ENCODE results near the gene RBM25. TPM values are rescaled to one million over a fixed set of nuclear protein-coding genes. Genes with fewer than 3 reads are reported as not detected.

Gene RBM25
- total RNA-seq, 6 donors from 2014 or later, result 53.8 to 320 (median 68.9) TPM

GRCh38 chr14:73100334-73100733 is 42.0 kb downstream of the RBM25 start:
- ATAC-seq (ENCODE audit: low FRiP score in 2 of 2), result no peak
- 92 to 94% methylated on average over 4 of the region's 4 CpGs for WGBS, 2 donors
- TF ChIP-seq POLR2AphosphoS5 (IDR thresholded peaks at IDR 0.05) (no peak), POLR2A (IDR thresholded peaks at IDR 0.05) (no peak), EP300 (IDR thresholded peaks at IDR 0.05) (no peak), CTCF (IDR thresholded peaks at IDR 0.05) (no peak)

GRCh38 chr14:73102806-73103497 is 44.6 kb downstream of the RBM25 start:
- no peak for TF ChIP-seq POLR2A (IDR thresholded peaks at IDR 0.05)
- TF ChIP-seq EP300 (IDR thresholded peaks at IDR 0.05), result no peak
- TF ChIP-seq CTCF (IDR thresholded peaks at IDR 0.05), result no peak
- no peak for TF ChIP-seq POLR2AphosphoS5 (IDR thresholded peaks at IDR 0.05)
- Histone ChIP-seq H3K9me3 (no peaks in the 10 kb centered on the region), H3K4me3 (no peak overlapping the region), H3K4me1 (no peaks in the 10 kb centered on the region), H3K27ac (no peak overlapping the region), H3K36me3 (peaks cover 21 to 98% (median 60%) of the 10 kb centered on the region in 4 donors), H3K27me3 (no peaks in the 10 kb centered on the region)
- DNase-seq, result no peak
- ATAC-seq (ENCODE audit: low FRiP score in 2 of 2), result no peak
- 97% methylated on average over 27 of the region's 27 CpGs for WGBS, 2 donors

More at GRCh38 chr14:73100334-73100733, 42.0 kb downstream of the RBM25 start:
- no peaks in the 10 kb centered on the region for H3K4me1 ChIP-seq
- H3K36me3 ChIP-seq, result peaks cover 23 to 95% (median 55%) of the 10 kb centered on the region in 4 donors
- no peaks in the 10 kb centered on the region for H3K9me3 ChIP-seq
- H3K27me3 ChIP-seq, result no peaks in the 10 kb centered on the region
- no peak for DNase-seq
- no peak overlapping the region for H3K4me3 ChIP-seq
- no peak overlapping the region for H3K27ac ChIP-seq

- Histone ChIP-seq H3K27me3 (no peaks in the 10 kb centered on the region), H3K4me1 (no peaks in the 10 kb centered on the region), H3K4me3 (no peak overlapping the region), H3K27ac (no peak overlapping the region), H3K9me3 (no peaks in the 10 kb centered on the region), H3K36me3 (peaks cover 32 to 99% (median 64%) of the 10 kb centered on the region in 4 donors)
- WGBS, 2 donors, result 94 to 97% methylated on average over 3 of the region's 3 CpGs
- ATAC-seq (ENCODE audit: low FRiP score in 2 of 2), result no peak
- TF ChIP-seq POLR2A (IDR thresholded peaks at IDR 0.05) (no peak), POLR2AphosphoS5 (IDR thresholded peaks at IDR 0.05) (no peak), CTCF (IDR thresholded peaks at IDR 0.05) (no peak), EP300 (IDR thresholded peaks at IDR 0.05) (no peak)
- no peak for DNase-seq
Observed at GRCh38 chr14:73105050-73105449, 46.7 kb downstream of the RBM25 start.

GRCh38 chr14:73105727-73106126 is 47.4 kb downstream of the RBM25 start:
- H3K9me3 ChIP-seq, result no peaks in the 10 kb centered on the region
- no peak for TF ChIP-seq POLR2AphosphoS5 (IDR thresholded peaks at IDR 0.05)
- TF ChIP-seq EP300 (IDR thresholded peaks at IDR 0.05), result no peak
- TF ChIP-seq POLR2A (IDR thresholded peaks at IDR 0.05), result no peak
- no peak for TF ChIP-seq CTCF (IDR thresholded peaks at IDR 0.05)
- ATAC-seq (ENCODE audit: low FRiP score in 2 of 2) (no peak), DNase-seq (no peak)
- H3K27me3 ChIP-seq, result no peaks in the 10 kb centered on the region
- H3K4me1 ChIP-seq, result no peaks in the 10 kb centered on the region
- H3K36me3 ChIP-seq, result peaks cover 37 to 99% (median 64%) of the 10 kb centered on the region in 4 donors
- H3K4me3 ChIP-seq, result no peak overlapping the region
- no peak overlapping the region for H3K27ac ChIP-seq
- WGBS, 2 donors, result 93 to 95% methylated on average over 16 of the region's 16 CpGs

All from upper lobe of left lung (tissue), 6 donors.